Endometrial microvascular endothelial cells (primary cell): ENCODE measurements around the gene G3BP2. TPM values are rescaled to one million over a fixed set of nuclear protein-coding genes. Genes with fewer than 3 reads are reported as not detected.

ENCODE experiments used
- in situ Hi-C: cut with HindIII; loops from 2 replicates; pipeline ENCODE4 v1.10.0; 2017; ENCODE audit warnings: low sequenced_read_pairs, low pct_unique_long_range_greater_than_20kb; ENCODE audit errors: inconsistent ontology term
- total RNA-seq: library from RNA; depleted of rRNA; stranded (reverse); fragments of >200 nt; gene quantifications from one replicate; pipeline ENCODE4 v1.2.3, GENCODE V29; 2015; ENCODE audit errors: inconsistent ontology term

G3BP2 gene
- total RNA-seq, 1 donor from 2014 or later = 174 TPM

GRCh38 chr4:75655562-75655961, 17.6 kb downstream of the G3BP2 start:
- in situ Hi-C loops = no loop called here

GRCh38 chr4:75654905-75655304, 18.3 kb downstream of the G3BP2 start:
- in situ Hi-C loops = no loop called here

- in situ Hi-C loops = no loop called here
Measured at GRCh38 chr4:75653845-75654503, 19.2 kb downstream of the G3BP2 start.

GRCh38 chr4:75644095-75644494, 29.1 kb downstream of the G3BP2 start:
- in situ Hi-C loops = no loop called here

- in situ Hi-C loops = no loop called here
Measured at GRCh38 chr4:75643651-75644050, 29.6 kb downstream of the G3BP2 start.

GRCh38 chr4:75639124-75639695, 34.0 kb downstream of the G3BP2 start:
- in situ Hi-C loops = no loop called here

- in situ Hi-C loops = no loop called here
Measured at GRCh38 chr4:75637827-75638226, 35.4 kb downstream of the G3BP2 start.

GRCh38 chr4:75637176-75637575, 36.0 kb downstream of the G3BP2 start:
- in situ Hi-C loops = no loop called here

GRCh38 chr4:75634951-75635350, 38.3 kb downstream of the G3BP2 start:
- in situ Hi-C loops = no loop called here

- in situ Hi-C loops = no loop called here
Measured at GRCh38 chr4:75634281-75634680, 38.9 kb downstream of the G3BP2 start.

GRCh38 chr4:75633846-75634245, 39.4 kb downstream of the G3BP2 start:
- in situ Hi-C loops = no loop called here

GRCh38 chr4:75630937-75631329, 42.3 kb downstream of the G3BP2 start:
- in situ Hi-C loops = no loop called here

- in situ Hi-C loops = no loop called here
Measured at GRCh38 chr4:75630174-75630936, 42.9 kb downstream of the G3BP2 start, which contains the start of gene CDKL2. CDKL2 (minus strand) TSS chr4:75630528; CDS start chr4:75625988, 4,540 bp downstream.

GRCh38 chr4:75629239-75629638, 44.0 kb downstream of the G3BP2 start:
- in situ Hi-C loops = no loop called here

GRCh38 chr4:75623026-75623425, 50.2 kb downstream of the G3BP2 start:
- in situ Hi-C loops = no loop called here

GRCh38 chr4:75621715-75622114, 51.5 kb downstream of the G3BP2 start:
- in situ Hi-C loops = no loop called here

- in situ Hi-C loops = no loop called here
Measured at GRCh38 chr4:75612306-75612705, 60.9 kb downstream of the G3BP2 start.

- in situ Hi-C loops = no loop called here
Measured at GRCh38 chr4:75605928-75606327, 67.3 kb downstream of the G3BP2 start.

GRCh38 chr4:75599647-75600046, 73.6 kb downstream of the G3BP2 start:
- in situ Hi-C loops = no loop called here

- in situ Hi-C loops = no loop called here
Measured at GRCh38 chr4:75598390-75598789, 74.8 kb downstream of the G3BP2 start.
